CD4-positive, CD25-positive, alpha-beta regulatory T cell (primary cell): ENCODE data around the gene HRH1. TPM values are rescaled to one million over a fixed set of nuclear protein-coding genes. Genes with fewer than 3 reads are reported as not detected.
"Not testable (repeated sequence)": the region's sequence is repeated elsewhere in the genome, so short reads cannot be mapped to it uniquely, and the experiment has no call there.

Experiments used
- ATAC-seq, 2 donors: fragments of 150-1000 bp; cut with Tn5 transposase; one replicate each; pipeline ENCODE4 v1.10.0; 2021; ENCODE audit warnings: low read depth in 2 of 2, moderate number of reproducible peaks in 2 of 2, moderate library complexity in 1 of 2
- DNase-seq, 3 donors: peaks; one replicate each; pipeline versions ENCODE4 v3.0.0 to v3.0.0-alpha.2; 2012 to 2022; ENCODE audit warnings: mixed read lengths in 1 of 3
- H3K27ac ChIP-seq: one replicate; pipeline ENCODE4 v1.7.0; 2013; ENCODE audit warnings: mild to moderate bottlenecking, low read length; ENCODE audit not compliant: insufficient read depth, poor library complexity, severe bottlenecking
- H3K27me3 ChIP-seq: one replicate; pipeline ENCODE4 v1.7.0; 2013; ENCODE audit warnings: low read length; ENCODE audit not compliant: control insufficient read depth, insufficient read depth
- H3K36me3 ChIP-seq: one replicate; pipeline ENCODE4 v1.7.0; 2013; ENCODE audit warnings: mild to moderate bottlenecking, low read length, moderate library complexity; ENCODE audit not compliant: control insufficient read depth, insufficient read depth
- H3K4me1 ChIP-seq: 2 replicates; pipeline ENCODE4 v1.7.0; 2013; ENCODE audit warnings: mild to moderate bottlenecking, low read length; ENCODE audit not compliant: insufficient read depth, control insufficient read depth, poor library complexity, severe bottlenecking
- H3K4me3 ChIP-seq: one replicate; pipeline ENCODE4 v1.7.0; 2013; ENCODE audit warnings: low read depth, mild to moderate bottlenecking, low read length, moderate library complexity
- H3K9me3 ChIP-seq, 2 experiments: 1 replicate in 1 of 2; 2 replicates in 1 of 2; pipeline ENCODE4 v1.7.0; 2013; ENCODE audit warnings: low read length in 2 of 2, mild to moderate bottlenecking in 1 of 2, moderate library complexity in 1 of 2; ENCODE audit not compliant: control insufficient read depth in 2 of 2
- H3K27ac Mint-ChIP-seq, 3 donors: one replicate each; pipeline ENCODE4 v1.8.0; 2020 to 2022; ENCODE audit warnings: mild to moderate bottlenecking in 3 of 3, mixed read lengths in 3 of 3, moderate library complexity in 2 of 3
- H3K27me3 Mint-ChIP-seq: one replicate; pipeline ENCODE4 v1.8.0; 2022; ENCODE audit warnings: mild to moderate bottlenecking, mixed read lengths
- H3K36me3 Mint-ChIP-seq: one replicate; pipeline ENCODE4 v1.8.0; 2020; ENCODE audit warnings: mixed read lengths
- H3K4me1 Mint-ChIP-seq, 4 donors: one replicate each; pipeline ENCODE4 v1.8.0; 2020 to 2022; ENCODE audit warnings: mixed read lengths in 4 of 4, mild to moderate bottlenecking in 1 of 4
- H3K4me3 Mint-ChIP-seq, 4 donors: one replicate each; pipeline ENCODE4 v1.8.0; 2020 to 2022; ENCODE audit warnings: mild to moderate bottlenecking in 4 of 4, mixed read lengths in 4 of 4, moderate library complexity in 3 of 4
- H3K9me3 Mint-ChIP-seq, 7 donors: one replicate each; pipeline ENCODE4 v1.8.0; 2020 to 2022; ENCODE audit warnings: mixed read lengths in 7 of 7, mild to moderate bottlenecking in 3 of 7, moderate library complexity in 2 of 7
- polyA plus RNA-seq, 4 donors: library from polyadenylated mRNA; unstranded; fragments of 300-500 nt; fragmentation: Illumina TruSeq; gene quantifications; one replicate each; pipeline ENCODE4 v1.2.3, GENCODE V29; 2021
- total RNA-seq: library from RNA; stranded (reverse); gene quantifications from one replicate; pipeline ENCODE4 v1.2.3, GENCODE V29; 2022

HRH1 gene
- total and polyA plus RNA-seq, 5 donors from 2014 or later, result 0.15 TPM; not detected in 3

GRCh38 chr3:11126653-11127052 is 27.6 kb upstream of the HRH1 start:
- Mint-ChIP-seq H3K9me3 (peaks cover 0 to 2% (median 0%) of the 10 kb centered on the region in 7 donors), H3K27me3 (no peaks in the 10 kb centered on the region), H3K27ac (no peak overlapping the region), H3K4me1 (no peaks in the 10 kb centered on the region), H3K36me3 (no peaks in the 10 kb centered on the region), H3K4me3 (no peak overlapping the region)
- Histone ChIP-seq H3K36me3 (no peaks in the 10 kb centered on the region), H3K27me3 (peaks cover 2% of the 10 kb centered on the region), H3K9me3 (no peaks in the 10 kb centered on the region), H3K4me3 (no peak overlapping the region), H3K4me1 (no peaks in the 10 kb centered on the region), H3K27ac (no peak overlapping the region)
- no peak for DNase-seq
- ATAC-seq, result no peak

DNA sequence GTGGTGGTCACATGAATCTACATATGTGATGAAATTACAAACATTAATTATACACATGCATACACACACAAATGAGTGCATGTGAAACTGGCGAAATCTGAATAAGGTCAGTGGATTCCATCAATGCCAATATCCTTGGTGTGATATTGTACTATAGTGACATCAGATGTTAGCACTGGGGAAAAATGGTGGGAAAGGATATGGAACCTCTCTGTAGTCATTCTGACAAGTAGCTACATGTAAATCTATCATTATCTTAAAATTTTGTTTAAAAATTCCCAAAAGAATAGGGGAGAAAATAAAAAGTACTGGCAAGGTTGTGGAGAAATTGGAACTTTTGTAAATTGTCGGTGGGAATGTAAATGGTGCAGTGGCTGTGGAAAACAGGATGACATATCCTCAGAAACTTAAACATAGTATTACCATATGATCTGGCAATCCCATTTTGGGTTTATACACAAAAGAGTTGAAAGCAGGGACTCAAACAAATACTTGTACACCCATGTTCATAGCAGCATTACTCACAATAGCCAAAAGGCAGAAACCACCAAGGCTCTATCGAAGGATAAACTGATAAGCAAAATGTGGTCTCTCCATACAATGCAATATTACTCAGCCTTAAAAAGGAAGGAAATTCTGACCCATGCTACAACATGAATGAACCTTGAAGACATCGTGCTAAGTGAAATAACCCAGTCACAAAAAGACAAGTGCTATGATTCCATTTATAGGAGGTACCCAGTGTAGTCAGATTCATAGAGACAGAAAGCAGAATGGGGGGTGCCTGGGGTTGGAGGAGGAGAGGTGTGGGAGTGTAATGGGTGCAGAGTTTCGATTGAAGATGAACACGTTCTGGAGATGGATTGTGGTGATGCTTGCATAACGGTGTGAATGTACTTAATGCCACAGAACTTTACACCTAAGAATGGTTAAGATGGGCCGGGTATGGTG is 25.3 kb upstream of the HRH1 start:
- Histone ChIP-seq H3K4me1 (no peaks in the 10 kb centered on the region), H3K36me3 (no peaks in the 10 kb centered on the region), H3K27me3 (peaks cover 2% of the 10 kb centered on the region), H3K27ac (no peak overlapping the region), H3K4me3 (no peak overlapping the region), H3K9me3 (no peaks in the 10 kb centered on the region)
- Mint-ChIP-seq H3K27me3 (no peaks in the 10 kb centered on the region), H3K4me3 (no peak overlapping the region), H3K36me3 (no peaks in the 10 kb centered on the region), H3K27ac (no peak overlapping the region), H3K9me3 (peaks cover 0 to 2% (median 0%) of the 10 kb centered on the region in 7 donors), H3K4me1 (no peaks in the 10 kb centered on the region)
- DNase-seq (no peak), ATAC-seq (no peak)

DNA sequence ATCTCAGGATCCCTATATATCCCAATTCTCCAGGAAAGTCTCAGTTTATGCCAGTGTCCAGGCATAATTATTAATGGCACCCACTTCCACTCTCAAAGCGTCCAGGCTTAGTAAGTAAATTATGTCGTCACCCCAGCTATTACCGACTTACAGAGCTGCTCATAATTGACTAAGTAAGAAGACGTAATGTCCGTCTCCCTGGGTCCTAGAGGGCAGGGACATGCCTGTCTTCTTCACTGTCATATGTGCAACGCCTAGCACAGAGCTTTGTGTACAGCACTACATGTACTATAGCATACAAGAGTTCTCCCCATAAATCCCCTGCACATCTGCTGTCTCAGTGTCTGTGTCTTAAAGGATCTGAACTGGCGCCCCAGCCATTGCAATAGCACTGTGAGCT is 23.9 kb upstream of the HRH1 start:
- no peaks in the 10 kb centered on the region for H3K4me1 ChIP-seq
- Mint-ChIP-seq H3K4me3 (no peak overlapping the region), H3K27me3 (no peaks in the 10 kb centered on the region), H3K4me1 (no peaks in the 10 kb centered on the region), H3K36me3 (no peaks in the 10 kb centered on the region), H3K27ac (no peak overlapping the region), H3K9me3 (peaks cover 0 to 2% (median 0%) of the 10 kb centered on the region in 7 donors)
- no peak overlapping the region for H3K27ac ChIP-seq
- H3K4me3 ChIP-seq, result no peak overlapping the region
- peaks cover 2% of the 10 kb centered on the region for H3K27me3 ChIP-seq
- H3K9me3 ChIP-seq, result no peaks in the 10 kb centered on the region
- H3K36me3 ChIP-seq, result no peaks in the 10 kb centered on the region
- DNase-seq (no peak), ATAC-seq (no peak)

DNA sequence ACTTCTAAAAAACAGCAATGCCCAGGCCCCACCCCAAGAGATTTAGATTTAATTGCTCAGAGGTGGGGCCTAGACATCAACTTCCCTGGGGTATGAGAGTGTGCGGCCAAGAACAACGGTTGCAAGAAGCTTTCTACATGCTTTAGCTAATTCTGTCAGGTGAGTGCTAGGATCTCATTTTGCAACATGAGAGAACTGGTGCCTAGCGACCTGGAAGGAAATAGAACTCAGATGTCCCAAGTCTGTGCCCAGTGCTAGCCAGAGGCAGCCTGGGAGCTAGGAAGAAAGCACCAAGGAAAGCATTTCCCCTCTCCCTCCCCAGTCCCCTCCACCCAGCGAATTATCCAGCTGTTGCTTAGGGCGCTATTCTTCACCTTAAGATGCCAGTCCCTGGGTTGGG is 22.9 kb upstream of the HRH1 start:
- no peaks in the 10 kb centered on the region for H3K9me3 ChIP-seq
- Mint-ChIP-seq H3K27me3 (no peaks in the 10 kb centered on the region), H3K4me3 (no peak overlapping the region), H3K36me3 (no peaks in the 10 kb centered on the region), H3K27ac (no peak overlapping the region), H3K9me3 (peaks cover 0 to 2% (median 0%) of the 10 kb centered on the region in 7 donors), H3K4me1 (no peaks in the 10 kb centered on the region)
- H3K36me3 ChIP-seq, result no peaks in the 10 kb centered on the region
- H3K4me1 ChIP-seq, result no peaks in the 10 kb centered on the region
- no peak for ATAC-seq
- no peaks in the 10 kb centered on the region for H3K27me3 ChIP-seq
- no peak overlapping the region for H3K4me3 ChIP-seq
- H3K27ac ChIP-seq, result no peak overlapping the region
- DNase-seq, result no peak

DNA sequence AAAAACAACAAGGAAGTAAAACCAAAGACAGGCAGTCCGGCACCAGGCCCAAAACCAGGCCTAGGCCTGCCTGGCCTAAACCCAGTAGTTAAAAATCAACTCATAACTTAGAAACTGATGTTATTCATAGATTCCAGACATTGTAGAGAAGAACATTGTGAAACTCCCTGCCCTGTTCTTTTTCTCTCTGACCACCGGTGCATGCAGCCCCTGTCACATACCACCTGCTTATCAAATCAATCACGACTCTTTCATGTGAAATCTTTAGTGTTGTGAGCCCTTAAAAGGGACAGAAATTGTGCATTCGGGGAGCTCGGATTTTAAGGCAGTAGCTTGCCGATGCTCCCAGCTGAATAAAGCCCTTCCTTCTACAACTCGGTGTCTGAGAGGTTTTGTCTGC is 22.4 kb upstream of the HRH1 start:
- H3K36me3 Mint-ChIP-seq, H3K4me3 ChIP-seq, ATAC-seq, H3K9me3 ChIP-seq, H3K36me3 ChIP-seq, H3K4me3 Mint-ChIP-seq, H3K9me3 Mint-ChIP-seq, H3K27ac ChIP-seq, H3K4me1 ChIP-seq, H3K27me3 Mint-ChIP-seq, DNase-seq, H3K27me3 ChIP-seq, H3K27ac Mint-ChIP-seq, H3K4me1 Mint-ChIP-seq: not testable (repeated sequence)

DNA sequence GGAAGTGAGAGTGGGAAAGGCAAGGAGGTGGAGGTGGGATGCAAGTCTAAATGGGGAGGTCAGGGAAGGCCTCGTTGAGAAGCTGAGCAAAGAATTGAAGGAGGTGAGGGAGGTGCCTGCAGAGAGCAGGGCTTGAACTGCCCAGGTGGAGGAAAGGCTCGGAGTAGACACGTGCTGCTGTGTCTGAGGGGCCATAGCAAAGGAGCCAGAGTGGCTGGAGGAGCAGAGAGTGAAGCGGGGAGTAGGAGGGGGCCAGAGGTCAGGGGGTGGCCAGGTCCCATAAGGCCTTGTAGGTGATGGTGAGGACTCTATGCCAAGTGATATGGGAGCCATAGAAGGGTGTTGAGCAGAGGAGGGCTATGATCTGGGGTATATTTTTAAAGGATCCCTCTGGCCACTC is 21.4 kb upstream of the HRH1 start:
- Histone ChIP-seq H3K4me3 (no peak overlapping the region), H3K27me3 (no peaks in the 10 kb centered on the region), H3K27ac (no peak overlapping the region), H3K36me3 (no peaks in the 10 kb centered on the region), H3K4me1 (no peaks in the 10 kb centered on the region), H3K9me3 (no peaks in the 10 kb centered on the region)
- DNase-seq (no peak), ATAC-seq (no peak)
- Mint-ChIP-seq H3K4me1 (no peaks in the 10 kb centered on the region), H3K9me3 (peaks cover 0 to 3% (median 0%) of the 10 kb centered on the region in 7 donors), H3K27ac (no peak overlapping the region), H3K4me3 (no peak overlapping the region), H3K27me3 (no peaks in the 10 kb centered on the region), H3K36me3 (no peaks in the 10 kb centered on the region)

- no peak overlapping the region for H3K27ac Mint-ChIP-seq
- no peak overlapping the region for H3K4me3 ChIP-seq
- no peak for ATAC-seq
- H3K27me3 ChIP-seq, result no peaks in the 10 kb centered on the region
- H3K27ac ChIP-seq, result no peak overlapping the region
- no peaks in the 10 kb centered on the region for H3K9me3 ChIP-seq
- H3K36me3 ChIP-seq, result no peaks in the 10 kb centered on the region
- DNase-seq, result no peak
- no peak overlapping the region for H3K4me3 Mint-ChIP-seq
- H3K27me3 Mint-ChIP-seq, result no peaks in the 10 kb centered on the region
- no peaks in the 10 kb centered on the region for H3K36me3 Mint-ChIP-seq
- no peaks in the 10 kb centered on the region for H3K4me1 ChIP-seq
- peaks cover 0 to 3% (median 0%) of the 10 kb centered on the region in 7 donors for H3K9me3 Mint-ChIP-seq
- H3K4me1 Mint-ChIP-seq, result no peaks in the 10 kb centered on the region
These were observed 19.5 kb upstream of the HRH1 start for GRCh38 chr3:11134794-11135193.

- H3K4me1 ChIP-seq, result peaks cover 6% of the 10 kb centered on the region
- H3K27me3 ChIP-seq, result peaks cover 5% of the 10 kb centered on the region
- Mint-ChIP-seq H3K36me3 (no peaks in the 10 kb centered on the region), H3K9me3 (peaks cover 0 to 5% (median 1%) of the 10 kb centered on the region in 7 donors), H3K27ac (no peak overlapping the region), H3K4me3 (no peak overlapping the region), H3K4me1 (peaks cover 0 to 7% (median 6%) of the 10 kb centered on the region in 4 donors), H3K27me3 (no peaks in the 10 kb centered on the region)
- DNase-seq, result no peak
- no peak overlapping the region for H3K4me3 ChIP-seq
- H3K27ac ChIP-seq, result no peak overlapping the region
- H3K36me3 ChIP-seq, result no peaks in the 10 kb centered on the region
- ATAC-seq, result no peak
- H3K9me3 ChIP-seq, result no peaks in the 10 kb centered on the region
These were observed 18.2 kb upstream of the HRH1 start for GRCh38 chr3:11136116-11136515.
